IMR-90 (cell line): ENCODE results near the gene OGFOD3. TPM values are rescaled to one million over a fixed set of nuclear protein-coding genes. Genes with fewer than 3 reads are reported as not detected.

ENCODE experiments used
- ATAC-seq: fragments of 200-7000 bp; cut with Tn5 transposase; 2 replicates; pipeline ENCODE4 v1.9.1; 2020; ENCODE audit warnings: low read depth, mild to moderate bottlenecking, moderate library complexity
- BruUV-seq: library from RNA; stranded (reverse); fragments of 400-500 nt; replicated peaks from 2 replicates; lab custom pipeline; 2021; lab: Mats Ljungman, UMichigan
- CTCF ChIA-PET: fragments of 300-600 bp; formaldehyde crosslinking; extraction: SDS; loops from one replicate; lab custom pipeline; 2021; ENCODE audit warnings: antibody characterized with exemption; lab: Yijun Ruan, JAX
- POLR2A ChIA-PET: fragments of 300-600 bp; sonication (Branson Sonifier 250); formaldehyde crosslinking; loops from one replicate; lab custom pipeline; 2022; ENCODE audit warnings: antibody characterized with exemption; ENCODE audit not compliant: unreplicated experiment; lab: Charles Lee
- DNase-seq: peaks from one replicate; pipeline ENCODE4 v3.0.0; 2013
- H2AFZ ChIP-seq: replicated peaks from 2 replicates; pipeline ENCODE3; 2013; ENCODE audit warnings: low read length, mild to moderate bottlenecking; ENCODE audit not compliant: poor library complexity
- H2AK5ac ChIP-seq: 2 replicates; pipeline ENCODE4 v1.6.1; 2013; ENCODE audit warnings: low read depth, low read length, inconsistent platforms
- H2AK9ac ChIP-seq: replicated peaks from 2 replicates; pipeline ENCODE3; 2013; ENCODE audit warnings: mild to moderate bottlenecking, low read depth, low read length, moderate library complexity; ENCODE audit not compliant: poor library complexity
- H2BK120ac ChIP-seq: 2 replicates; pipeline ENCODE4 v1.6.1; 2013; ENCODE audit warnings: low read depth, low read length, inconsistent platforms
- H2BK15ac ChIP-seq: 3 replicates; pipeline ENCODE4 v1.6.1; 2013; ENCODE audit warnings: low read depth, low read length, inconsistent platforms
- H2BK20ac ChIP-seq: 2 replicates; pipeline ENCODE4 v1.6.1; 2013; ENCODE audit warnings: low read depth, mild to moderate bottlenecking, inconsistent platforms, low read length, moderate library complexity
- H2BK5ac ChIP-seq: 2 replicates; pipeline ENCODE4 v1.6.1; 2013; ENCODE audit warnings: mild to moderate bottlenecking, low read depth, low read length, inconsistent platforms; ENCODE audit not compliant: poor library complexity, severe bottlenecking
- H3K14ac ChIP-seq: replicated peaks from 2 replicates; pipeline ENCODE4 v1.6.1; 2013; ENCODE audit warnings: low read depth, low read length, inconsistent platforms
- H3K18ac ChIP-seq: 2 replicates; pipeline ENCODE4 v1.6.1; 2013; ENCODE audit warnings: low read depth, low read length, control low read depth
- H3K23ac ChIP-seq: 2 replicates; pipeline ENCODE4 v1.6.1; 2013; ENCODE audit warnings: low read depth, low read length, inconsistent platforms
- H3K27ac ChIP-seq: 2 replicates; pipeline ENCODE4 v1.5.1; 2013; ENCODE audit warnings: mild to moderate bottlenecking, control low read depth, low read length; ENCODE audit not compliant: insufficient read depth
- H3K27me3 ChIP-seq: 2 replicates; pipeline ENCODE4 v1.6.1; 2013; ENCODE audit warnings: low read length; ENCODE audit not compliant: control insufficient read depth, insufficient read depth
- H3K36me3 ChIP-seq: 2 replicates; pipeline ENCODE4 v1.6.1; 2013; ENCODE audit warnings: low read length, mixed read lengths; ENCODE audit not compliant: control insufficient read depth, insufficient read depth
- H3K4ac ChIP-seq: 2 replicates; pipeline ENCODE4 v1.6.1; 2013; ENCODE audit warnings: low read depth, low read length, inconsistent platforms
- H3K4me1 ChIP-seq: 2 replicates; pipeline ENCODE4 v1.6.1; 2013; ENCODE audit warnings: low read length, mixed read lengths; ENCODE audit not compliant: control insufficient read depth, insufficient read depth
- H3K4me2 ChIP-seq: 2 replicates; pipeline ENCODE4 v1.6.1; 2013; ENCODE audit warnings: low read depth, mild to moderate bottlenecking, control low read depth, low read length, moderate library complexity
- H3K4me3 ChIP-seq: 2 replicates; pipeline ENCODE4 v1.5.1; 2013; ENCODE audit warnings: low read depth, mild to moderate bottlenecking, control low read depth, low read length, moderate library complexity; ENCODE audit not compliant: insufficient read depth
- H3K56ac ChIP-seq: 2 replicates; pipeline ENCODE4 v1.6.1; 2013; ENCODE audit warnings: low read length, inconsistent platforms; ENCODE audit not compliant: insufficient read depth; ENCODE audit errors: extremely low read depth
- H3K79me1 ChIP-seq, 2 experiments: 2 replicates each; pipeline ENCODE4 v1.6.1; 2013; ENCODE audit warnings: low read length in 2 of 2, inconsistent platforms in 1 of 2, low read depth in 1 of 2
- H3K9ac ChIP-seq: 2 replicates; pipeline ENCODE4 v1.6.1; 2013; ENCODE audit warnings: low read depth, low read length, control low read depth
- H3K9me1 ChIP-seq: 2 replicates; pipeline ENCODE4 v1.6.1; 2013; ENCODE audit warnings: low read length, inconsistent platforms; ENCODE audit not compliant: insufficient read depth
- H3K9me3 ChIP-seq: 2 replicates; pipeline ENCODE4 v1.6.1; 2013; ENCODE audit warnings: low read length; ENCODE audit not compliant: control insufficient read depth, insufficient read depth
- H4K20me1 ChIP-seq: 2 replicates; pipeline ENCODE4 v1.6.1; 2013; ENCODE audit warnings: low read length, inconsistent platforms; ENCODE audit not compliant: insufficient read depth
- H4K5ac ChIP-seq: 2 replicates; pipeline ENCODE4 v1.6.1; 2013; ENCODE audit warnings: mild to moderate bottlenecking, low read depth, low read length, control low read depth
- H4K8ac ChIP-seq, 2 experiments: 2 replicates each; pipeline ENCODE4 v1.6.1; 2013; ENCODE audit warnings: low read depth in 2 of 2, low read length in 2 of 2, control low read depth in 1 of 2, inconsistent platforms in 1 of 2
- H4K91ac ChIP-seq: 2 replicates; pipeline ENCODE4 v1.6.1; 2013; ENCODE audit warnings: low read depth, low read length, inconsistent platforms; ENCODE audit not compliant: insufficient read depth
- CEBPB ChIP-seq: IDR thresholded peaks from 2 replicates; pipeline ENCODE4 v1.6.1; 2012; ENCODE audit warnings: low read depth, low read length, improper control_type of control experiment
- CHD1 ChIP-seq: IDR thresholded peaks from 2 replicates; pipeline ENCODE4 v1.6.1; 2012; ENCODE audit warnings: low read depth, low read length, improper control_type of control experiment
- FOS ChIP-seq: fragments of 150-350 bp; IDR thresholded peaks from 2 replicates; pipeline ENCODE4 v1.6.1; 2016; ENCODE audit warnings: low read depth, low read length
- MAZ ChIP-seq: IDR thresholded peaks from 2 replicates; pipeline ENCODE4 v1.6.1; 2012; ENCODE audit warnings: low read depth, mild to moderate bottlenecking, low read length, improper control_type of control experiment, moderate library complexity, borderline replicate concordance
- MXI1 ChIP-seq: IDR thresholded peaks from 2 replicates; pipeline ENCODE4 v1.6.1; 2012; ENCODE audit warnings: low read depth, mild to moderate bottlenecking, low read length, moderate library complexity, borderline replicate concordance
- NFE2L2 ChIP-seq: fragments of 150-350 bp; IDR thresholded peaks from 2 replicates; pipeline ENCODE4 v1.6.1; 2016; ENCODE audit warnings: low read depth, mild to moderate bottlenecking, low read length
- RAD21 ChIP-seq: IDR thresholded peaks from 2 replicates; pipeline ENCODE4 v1.6.1; 2012; ENCODE audit warnings: low read length, improper control_type of control experiment
- RCOR1 ChIP-seq: IDR thresholded peaks from 2 replicates; pipeline ENCODE4 v1.6.1; 2012; ENCODE audit warnings: mild to moderate bottlenecking, low read length, improper control_type of control experiment; ENCODE audit not compliant: insufficient replicate concordance
- SMC3 ChIP-seq: fragments of 150-350 bp; IDR thresholded peaks from 2 replicates; pipeline ENCODE4 v1.6.1; 2016; ENCODE audit warnings: low read depth, mild to moderate bottlenecking, antibody characterized with exemption, low read length, moderate library complexity
- WGBS, 2 experiments: methylation state at CpG; one replicate each; pipeline versions ENCODE4 v1.1.5 to v1.1.7; 2013; ENCODE audit warnings: missing lambda C conversion rate in 2 of 2; ENCODE audit not compliant: insufficient read length in 1 of 2; ENCODE audit errors: extremely low coverage in 2 of 2; 5-methylcytosine and 5-hydroxymethylcytosine counted together
- dilution Hi-C: fragments of 300-500 bp; cut with HindIII; formaldehyde crosslinking; loops from one replicate; pipeline ENCODE4 v1.14.3; 2018; ENCODE audit warnings: low sequenced_read_pairs; ENCODE audit not compliant: unreplicated experiment
- in situ Hi-C: fragments of 300-500 bp; cut with MboI; formaldehyde crosslinking; loops from 3 replicates; pipeline ENCODE4 v1.14.3; 2019; ENCODE audit warnings: low sequenced_read_pairs, inconsistent platforms, mixed read lengths
- intact Hi-C: fragments of 100-400 bp; cut with micrococcal nuclease; formaldehyde crosslinking; loops from 2 replicates; pipeline ENCODE4 v1.10.0; 2022
- polyA plus RNA-seq, 3 experiments: library from polyadenylated mRNA; depleted of rRNA; stranded (reverse); fragments of >200 nt; gene quantifications; 2 replicates each; pipeline ENCODE4 v1.2.3, GENCODE V29; 2012; ENCODE audit warnings: low replicate concordance in 1 of 3
- total RNA-seq: library from RNA; depleted of rRNA; stranded (reverse); fragments of >200 nt; gene quantifications from 2 replicates; pipeline ENCODE4 v1.2.3, GENCODE V29; 2012
- TF ChIP-seq, protein P1 (sequence below): fragments of 150-350 bp; IDR thresholded peaks from 2 replicates; pipeline ENCODE4 v1.6.1; 2017; ENCODE audit warnings: mild to moderate bottlenecking, antibody characterized with exemption, low read length, low read depth
- TF ChIP-seq, protein P2 (sequence below): fragments of 150-350 bp; IDR thresholded peaks from 2 replicates; pipeline ENCODE4 v1.6.1; 2016; ENCODE audit warnings: low read depth, mild to moderate bottlenecking, low read length, moderate library complexity, borderline replicate concordance

The OGFOD3 gene
- total and polyA plus RNA-seq, 2 of the 4 experiments (the other 2 are of a cell fraction) = 25.3 to 33.4 TPM

DNA sequence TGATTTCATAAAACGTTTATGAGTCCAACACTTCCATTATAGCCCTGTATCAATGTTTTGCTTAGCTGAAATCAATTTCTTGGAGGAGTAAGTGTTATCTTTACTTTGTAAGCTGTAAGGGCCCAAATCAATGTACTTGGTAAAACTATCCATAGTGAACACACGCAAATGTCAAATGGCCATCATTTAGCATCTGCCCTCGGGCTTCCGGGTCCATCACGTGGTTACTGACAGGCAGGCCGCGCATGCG lies 39.5 kb upstream of the OGFOD3 start:
- no peaks in the 10 kb centered on the region for H3K9me3 ChIP-seq
- H2BK5ac ChIP-seq = peak overlapping the region; percentile 87
- H4K91ac ChIP-seq = peak overlapping the region; percentile 54; the same call in 1 of the 2 replicates
- TF ChIP-seq MXI1 = 0 out of 2 replicates have a peak, but pooled peaks have one; percentile 30
- no peak for TF ChIP-seq NFE2L2
- TF ChIP-seq, protein P1, sequence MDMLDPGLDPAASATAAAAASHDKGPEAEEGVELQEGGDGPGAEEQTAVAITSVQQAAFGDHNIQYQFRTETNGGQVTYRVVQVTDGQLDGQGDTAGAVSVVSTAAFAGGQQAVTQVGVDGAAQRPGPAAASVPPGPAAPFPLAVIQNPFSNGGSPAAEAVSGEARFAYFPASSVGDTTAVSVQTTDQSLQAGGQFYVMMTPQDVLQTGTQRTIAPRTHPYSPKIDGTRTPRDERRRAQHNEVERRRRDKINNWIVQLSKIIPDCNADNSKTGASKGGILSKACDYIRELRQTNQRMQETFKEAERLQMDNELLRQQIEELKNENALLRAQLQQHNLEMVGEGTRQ = peak; percentile 97
- no peak for TF ChIP-seq RCOR1
- TF ChIP-seq, protein P2, sequence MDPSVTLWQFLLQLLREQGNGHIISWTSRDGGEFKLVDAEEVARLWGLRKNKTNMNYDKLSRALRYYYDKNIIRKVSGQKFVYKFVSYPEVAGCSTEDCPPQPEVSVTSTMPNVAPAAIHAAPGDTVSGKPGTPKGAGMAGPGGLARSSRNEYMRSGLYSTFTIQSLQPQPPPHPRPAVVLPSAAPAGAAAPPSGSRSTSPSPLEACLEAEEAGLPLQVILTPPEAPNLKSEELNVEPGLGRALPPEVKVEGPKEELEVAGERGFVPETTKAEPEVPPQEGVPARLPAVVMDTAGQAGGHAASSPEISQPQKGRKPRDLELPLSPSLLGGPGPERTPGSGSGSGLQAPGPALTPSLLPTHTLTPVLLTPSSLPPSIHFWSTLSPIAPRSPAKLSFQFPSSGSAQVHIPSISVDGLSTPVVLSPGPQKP = no peak
- TF ChIP-seq RAD21 = no peak
- TF ChIP-seq CEBPB = no peak
- TF ChIP-seq SMC3 = no peak
- TF ChIP-seq FOS = no peak
- TF ChIP-seq CHD1 = no peak
- TF ChIP-seq MAZ = no peak
- H4K5ac ChIP-seq = peak overlapping the region; percentile 40; the same call in 1 of the 2 replicates
- ChIA-PET CTCF (no interaction called here), POLR2A (no interaction called here)
- no peak overlapping the region for H2BK20ac ChIP-seq
- no peak overlapping the region for H2BK15ac ChIP-seq
- H3K23ac ChIP-seq = peak overlapping the region; percentile 1; the same call in 1 of the 2 replicates
- in situ Hi-C loops = no loop called here
- H3K56ac ChIP-seq = no peak overlapping the region
- no peak for ATAC-seq
- peaks cover 13% of the 10 kb centered on the region for H4K20me1 ChIP-seq
- no TSS peak for BruUV-seq
- peak overlapping the region; percentile 95 for H2AFZ ChIP-seq
- WGBS, 2 experiments = no CpG with 5 or more reads among the region's 8 CpGs
- peak overlapping the region; percentile 55 for H3K4me3 ChIP-seq
- no peak for DNase-seq
- H2AK9ac ChIP-seq = peak overlapping the region; percentile 98
- peak overlapping the region; percentile 32; the same call in 1 of the 2 replicates for H3K14ac ChIP-seq
- H3K4ac ChIP-seq = peak overlapping the region; percentile 37
- H2AK5ac ChIP-seq = no peak overlapping the region
- H3K27ac ChIP-seq = peak overlapping the region; percentile 86
- no peak overlapping the region for H3K18ac ChIP-seq
- peak overlapping the region; percentile 10; the same call in 1 of the 2 replicates for H3K9ac ChIP-seq
- no peak overlapping the region for H2BK120ac ChIP-seq
- H3K27me3 ChIP-seq = no peaks in the 10 kb centered on the region
- H3K9me1 ChIP-seq = peaks cover 8% of the 10 kb centered on the region; the same call in 1 of the 2 replicates
- H3K4me2 ChIP-seq = peak overlapping the region; percentile 80
- peak overlapping the region; percentile 14 to 78 for H4K8ac ChIP-seq
- H3K79me1 ChIP-seq = peaks cover 13 to 39% of the 10 kb centered on the region in 2 experiments
- H3K36me3 ChIP-seq = peaks cover 23% of the 10 kb centered on the region
- dilution Hi-C loops = no loop called here
- intact Hi-C loops = loop anchor here (1.0 to 5.0 kb wide), 2 partner anchors 73 to 94 kb away; no protein-coding TSS in a partner anchor
- H3K4me1 ChIP-seq = peaks cover 3% of the 10 kb centered on the region
